Inferior parietal cortex (tissue), 1 donor: ENCODE results near the gene SEPHS1.
A peak's percentile ranks its signal among the peaks of the same experiment; 100 is the strongest.

Source experiments
- DNase-seq: peaks from one replicate; pipeline ENCODE4 v3.0.0-alpha.2; 2016; ENCODE audit errors: extremely low spot score

Gene SEPHS1

GRCh38 chr10:13328613-13329012 lies 19.5 kb downstream of the SEPHS1 start:
- DNase-seq = no peak

DNA sequence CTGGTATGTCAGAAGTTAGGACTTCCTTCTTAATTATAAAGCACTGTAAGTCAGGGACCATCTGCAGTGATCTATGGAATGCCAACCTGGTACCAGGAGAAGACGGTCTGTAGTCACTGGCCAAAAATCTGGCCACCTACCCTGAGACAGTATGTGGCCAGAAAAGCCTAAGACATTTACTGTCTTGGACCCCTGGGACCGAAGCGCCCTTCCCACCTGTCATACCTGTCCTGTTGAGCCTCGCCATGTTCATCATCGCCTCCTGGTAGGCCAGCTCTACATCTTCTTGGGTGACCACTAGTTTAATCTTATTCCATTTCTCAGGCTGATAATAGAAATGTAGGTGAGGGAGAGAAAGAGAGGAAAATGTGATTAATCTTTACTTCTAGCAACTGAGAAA lies 20.0 kb downstream of the SEPHS1 start:
- DNase-seq = no peak

- DNase-seq = no peak
Measured at GRCh38 chr10:13327534-13327933, 20.6 kb downstream of the SEPHS1 start.

GRCh38 chr10:13322615-13323148 lies 25.4 kb downstream of the SEPHS1 start:
- no peak for DNase-seq

DNA sequence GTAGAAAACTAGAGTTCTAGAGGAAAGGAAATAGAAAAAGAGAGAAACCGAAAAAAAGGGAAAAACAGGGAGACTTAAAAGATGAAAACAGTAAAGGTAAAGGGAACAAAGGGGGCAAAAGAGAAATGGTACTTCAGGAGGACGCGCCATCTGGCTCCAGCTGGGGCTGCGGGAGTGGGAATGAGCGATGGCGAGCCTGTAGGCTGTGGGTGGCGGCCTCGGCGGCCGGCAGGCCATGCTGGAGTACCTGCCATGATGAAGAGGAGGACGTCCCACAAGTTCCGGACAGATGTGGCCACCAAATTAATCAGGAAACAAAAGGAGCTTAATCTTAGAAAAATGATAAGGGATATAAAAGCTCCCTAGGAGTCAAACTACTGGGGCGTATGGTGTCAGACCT lies 26.5 kb downstream of the SEPHS1 start:
- DNase-seq = no peak

DNA sequence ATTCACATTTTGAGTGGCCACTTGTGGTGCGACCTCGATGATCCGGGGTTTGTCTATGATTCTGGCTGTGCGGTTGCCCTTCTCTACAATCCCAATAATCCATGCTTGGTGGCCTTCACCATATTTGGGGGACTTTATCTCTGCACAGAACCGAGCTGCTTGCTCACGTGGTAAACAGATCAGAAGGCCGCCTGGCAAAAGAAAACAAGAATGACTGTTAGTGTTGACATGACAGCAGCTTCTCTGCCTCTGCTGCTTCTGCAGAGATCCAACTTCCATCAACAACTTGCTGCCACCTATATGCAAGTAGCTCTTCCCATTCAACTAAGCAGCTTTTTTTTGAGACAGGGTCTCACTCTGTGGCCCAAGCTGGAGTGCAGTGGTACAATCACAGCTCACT lies 28.9 kb downstream of the SEPHS1 start:
- DNase-seq = no peak

GRCh38 chr10:13317474-13317873 lies 30.6 kb downstream of the SEPHS1 start:
- DNase-seq = no peak

DNA sequence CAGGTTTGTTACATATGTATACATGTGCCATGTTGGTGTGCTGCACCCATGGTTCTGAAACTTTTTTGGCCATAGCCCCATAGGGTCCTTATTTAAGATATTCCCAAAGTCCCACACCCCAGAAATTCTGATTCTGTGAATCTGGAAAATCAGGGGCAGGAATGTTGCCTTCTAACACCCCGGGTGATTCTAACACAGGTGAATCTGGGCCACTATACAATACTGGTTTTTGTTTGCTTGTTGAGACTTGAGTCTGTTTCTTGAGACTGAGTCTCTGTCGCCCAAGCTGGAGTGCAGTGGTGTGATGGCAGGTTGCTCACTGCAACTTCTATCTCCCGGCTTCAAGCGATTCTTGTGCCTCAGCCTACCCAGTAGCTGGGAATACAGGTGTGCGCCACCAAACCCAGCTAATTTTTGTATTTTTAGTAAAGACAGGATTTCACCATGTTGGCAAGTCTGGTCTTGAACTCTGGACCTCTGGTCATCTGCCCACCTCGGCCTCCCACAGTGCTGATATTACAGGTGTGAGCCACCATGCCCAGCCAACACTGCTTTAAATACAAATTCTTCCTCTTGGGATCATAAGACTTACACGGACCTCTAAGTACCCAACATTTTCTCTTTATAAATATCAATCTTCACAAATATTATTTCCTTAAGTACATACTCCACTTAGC lies 31.3 kb downstream of the SEPHS1 start:
- DNase-seq = no peak

GRCh38 chr10:13315361-13315760 lies 32.7 kb downstream of the SEPHS1 start:
- no peak for DNase-seq

GRCh38 chr10:13311177-13311575 lies 36.9 kb downstream of the SEPHS1 start:
- DNase-seq = no peak

DNA sequence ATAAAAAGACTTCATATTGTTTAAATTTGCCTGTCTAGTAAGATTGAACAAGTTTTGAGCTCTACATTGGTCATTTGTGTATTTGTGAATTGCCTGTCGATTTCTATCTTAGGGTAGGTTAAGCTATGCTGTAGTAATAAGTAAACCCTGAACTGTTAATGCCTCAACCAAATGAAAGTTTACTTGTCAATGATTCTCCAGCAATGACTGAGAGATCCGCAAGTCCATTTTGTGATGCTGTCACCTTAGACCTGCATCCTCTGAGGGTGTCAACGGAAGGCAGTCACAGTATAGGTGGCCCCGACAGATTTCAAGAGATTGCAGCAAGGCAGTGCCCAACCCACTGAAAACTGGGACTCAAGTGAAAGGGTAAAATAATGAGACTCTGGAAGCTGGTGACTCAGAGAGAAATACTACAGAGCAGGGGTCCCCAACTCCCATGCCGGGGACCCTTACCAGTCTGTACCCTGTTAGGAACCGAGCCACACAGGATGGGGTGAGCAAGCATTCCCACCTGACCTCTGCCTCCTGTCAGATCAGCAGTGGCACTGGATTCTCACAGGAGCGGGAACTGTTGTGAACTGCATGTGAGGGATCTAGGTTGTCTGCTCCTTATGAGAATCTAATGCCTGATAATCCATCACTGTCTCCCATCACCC lies 37.4 kb downstream of the SEPHS1 start:
- DNase-seq = no peak

DNA sequence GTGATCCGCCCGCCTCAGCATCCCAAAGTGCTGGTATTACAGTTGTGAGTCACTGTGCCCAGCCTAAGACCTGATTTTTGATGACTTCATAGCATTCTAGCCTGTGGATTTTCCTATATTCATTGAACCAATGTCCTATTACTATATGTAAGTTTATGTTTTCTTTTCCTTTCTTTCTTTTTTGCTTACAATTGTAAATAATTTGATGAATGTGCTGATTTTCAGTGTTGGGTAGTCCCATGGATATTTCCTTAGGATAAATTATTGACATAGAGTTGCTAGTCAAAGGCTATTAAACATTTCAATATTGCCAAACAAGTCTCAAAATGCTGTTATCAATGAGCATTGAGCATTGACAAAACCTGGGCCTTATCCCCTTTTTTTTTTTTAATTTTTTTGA lies 38.3 kb downstream of the SEPHS1 start:
- no peak for DNase-seq

DNA sequence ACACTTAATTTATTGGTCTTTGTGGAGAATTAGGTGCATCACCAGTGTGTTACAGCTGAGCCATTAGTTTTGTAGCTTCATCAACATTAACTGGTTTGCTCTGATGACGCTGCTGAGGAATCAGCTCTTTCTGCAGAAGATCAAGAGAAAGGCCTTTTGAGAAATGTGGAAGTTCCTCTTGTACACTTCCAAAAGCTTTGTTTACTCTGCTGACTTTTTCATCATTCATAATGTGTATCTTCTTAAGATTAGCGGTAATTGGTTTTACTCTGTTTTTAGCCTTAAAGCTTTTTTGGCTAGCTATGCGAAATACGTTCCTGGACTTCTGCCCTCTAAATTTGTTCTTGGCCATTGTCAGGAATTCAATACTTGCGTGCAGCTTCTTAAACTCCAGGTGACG lies 40.0 kb downstream of the SEPHS1 start:
- DNase-seq = no peak

- no peak for DNase-seq
Measured at GRCh38 chr10:13306103-13306502, 42.0 kb downstream of the SEPHS1 start.

- DNase-seq = no peak
Measured at GRCh38 chr10:13302821-13303555, 45.1 kb downstream of the SEPHS1 start.

DNA sequence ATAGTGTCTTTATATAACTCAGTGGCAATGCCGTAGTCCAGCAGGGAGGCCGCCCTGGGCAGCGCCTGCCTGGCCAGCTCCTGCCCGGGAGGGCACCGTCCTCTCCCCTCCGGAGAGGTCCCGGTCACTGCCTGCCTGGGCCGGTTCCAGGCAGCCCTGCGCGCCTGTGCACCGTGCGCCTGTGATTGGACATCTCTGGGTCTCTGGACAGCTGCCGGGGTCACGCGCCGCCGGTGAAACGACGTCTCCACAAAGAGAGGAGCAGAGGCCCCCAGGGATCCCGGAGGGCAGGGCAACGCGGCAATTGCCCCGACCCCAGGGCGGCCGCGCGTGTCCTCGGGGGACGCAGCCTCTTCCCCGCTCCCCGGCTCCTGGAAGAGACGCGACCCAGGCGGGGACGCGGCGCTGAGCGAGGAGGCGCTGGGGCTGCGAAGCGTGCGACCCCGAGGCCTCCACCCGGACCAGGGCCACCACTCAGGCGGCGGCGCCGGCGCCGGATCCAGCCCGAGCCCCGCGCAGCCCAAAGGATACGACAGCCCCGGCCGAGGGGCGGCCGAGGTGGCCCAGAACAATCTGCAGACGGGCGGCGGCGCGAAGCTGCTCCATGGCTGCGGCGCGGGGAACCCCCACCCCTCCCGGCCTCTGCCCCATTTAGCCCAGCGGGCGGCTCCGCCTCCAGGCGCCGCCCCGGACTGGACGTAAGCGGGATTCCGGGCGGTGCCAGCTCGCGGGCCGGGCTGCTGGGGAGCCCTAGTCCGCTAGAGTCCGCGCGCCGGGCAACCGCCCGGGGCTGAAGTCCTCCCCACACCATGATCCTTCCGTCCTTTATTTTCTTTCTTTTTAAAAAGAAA lies 48.4 kb downstream of the SEPHS1 start, which contains the start of gene PHYH:
TSS of gene PHYH (minus strand) at position 628 of the 851 bp plus-strand sequence. CDS start at position 606, 22 bp downstream.
- DNase-seq = peak; percentile 85

- DNase-seq = no peak
Measured at GRCh38 chr10:13298748-13299436, 49.2 kb downstream of the SEPHS1 start.

GRCh38 chr10:13296476-13296875 lies 51.6 kb downstream of the SEPHS1 start:
- DNase-seq = no peak

- DNase-seq = no peak
Measured at GRCh38 chr10:13294784-13295183, 53.3 kb downstream of the SEPHS1 start.

GRCh38 chr10:13291821-13292773 lies 56.0 kb downstream of the SEPHS1 start:
- no peak for DNase-seq
